ENCODE results near the gene ATP1B1. TPM values are rescaled to one million over a fixed set of nuclear protein-coding genes. Genes with fewer than 3 reads are reported as not detected.
A peak's percentile ranks its signal among the peaks of the same experiment; 100 is the strongest.

Gene ATP1B1
- polyA plus RNA-seq, 1 donor (not counting 4 experiments of a cell fraction or from before 2014, with no cell fraction given): 30.0 TPM

- no peaks in the 10 kb centered on the region for H3K27me3 ChIP-seq (ENCODE audit: control insufficient read depth, extremely low read depth, insufficient read depth, low read length)
- no peaks in the 10 kb centered on the region for H3K79me2 ChIP-seq (ENCODE audit: control insufficient read depth, insufficient read depth, low read length)
- TF ChIP-seq EZH2 (IDR thresholded peaks at IDR 0.05; ENCODE audit: low read length) (no peak), CTCF (optimal IDR thresholded peaks at IDR 0.05 in 1 of 3, IDR thresholded peaks at IDR 0.05 in 1 of 3, conservative IDR thresholded peaks at IDR 0.05 in 1 of 3; ENCODE audit: extremely low read depth in 1 of 3, insufficient read depth in 2 of 3, low read length in 3 of 3) (no peak)
- peaks cover 0 to 4% of the 10 kb centered on the region in 2 experiments for H3K36me3 ChIP-seq (ENCODE audit: control insufficient read depth in 2 of 2, extremely low read depth in 1 of 2, insufficient read depth in 2 of 2, low read length in 2 of 2)
- H3K9me3 ChIP-seq (ENCODE audit: control insufficient read depth, low read depth, low read length): no peaks in the 10 kb centered on the region
- dilution Hi-C loops (cut with MboI; ENCODE audit: extremely low pct_ligation_motif_present, low sequenced_read_pairs): no loop called here
- FAIRE-seq (no peak), DNase-seq (ENCODE audit: low read depth, low spot score) (no peak)
- peaks cover 9% of the 10 kb centered on the region for H3K4me1 ChIP-seq (ENCODE audit: control insufficient read depth, extremely low read depth, insufficient read depth, low read length)
- no peak overlapping the region for H3K27ac ChIP-seq (ENCODE audit: control insufficient read depth, insufficient read depth, low read length)
- H3K9ac ChIP-seq (ENCODE audit: control insufficient read depth, extremely low read depth, insufficient read depth, low read length): no peak overlapping the region
- H4K20me1 ChIP-seq (ENCODE audit: control insufficient read depth, extremely low read depth, insufficient read depth, low read length): no peaks in the 10 kb centered on the region
- no peak overlapping the region for H3K4me3 ChIP-seq (ENCODE audit: control insufficient read depth in 2 of 3, extremely low read depth in 1 of 3, insufficient read depth in 2 of 3, low read depth in 1 of 3, low read length in 3 of 3)
- no peaks in the 10 kb centered on the region for H3K9me1 ChIP-seq (ENCODE audit: control insufficient read depth, extremely low read depth, insufficient read depth, low read length)
- H2AFZ ChIP-seq (ENCODE audit: control insufficient read depth, low read length): no peak overlapping the region
- no peak overlapping the region for H3K4me2 ChIP-seq (ENCODE audit: control insufficient read depth, extremely low read depth, insufficient read depth, low read depth, low read length)
Observed at GRCh38 chr1:169130683-169131082, 24.2 kb downstream of the ATP1B1 start.

GRCh38 chr1:169132512-169133227 is 26.2 kb downstream of the ATP1B1 start:
- Histone ChIP-seq H3K4me1 (ENCODE audit: control insufficient read depth, extremely low read depth, insufficient read depth, low read length) (peaks cover 9% of the 10 kb centered on the region), H3K4me3 (ENCODE audit: control insufficient read depth in 2 of 3, extremely low read depth in 1 of 3, insufficient read depth in 2 of 3, low read depth in 1 of 3, low read length in 3 of 3) (no peak overlapping the region), H3K79me2 (ENCODE audit: control insufficient read depth, insufficient read depth, low read length) (no peaks in the 10 kb centered on the region), H4K20me1 (ENCODE audit: control insufficient read depth, extremely low read depth, insufficient read depth, low read length) (no peaks in the 10 kb centered on the region), H3K27ac (ENCODE audit: control insufficient read depth, insufficient read depth, low read length) (no peak overlapping the region), H3K9me1 (ENCODE audit: control insufficient read depth, extremely low read depth, insufficient read depth, low read length) (no peaks in the 10 kb centered on the region), H3K36me3 (ENCODE audit: control insufficient read depth in 2 of 2, extremely low read depth in 1 of 2, insufficient read depth in 2 of 2, low read length in 2 of 2) (peaks cover 0 to 3% of the 10 kb centered on the region in 2 experiments), H3K27me3 (ENCODE audit: control insufficient read depth, extremely low read depth, insufficient read depth, low read length) (no peaks in the 10 kb centered on the region), H2AFZ (ENCODE audit: control insufficient read depth, low read length) (no peak overlapping the region), H3K9me3 (ENCODE audit: control insufficient read depth, low read depth, low read length) (no peaks in the 10 kb centered on the region), H3K9ac (ENCODE audit: control insufficient read depth, extremely low read depth, insufficient read depth, low read length) (no peak overlapping the region), H3K4me2 (ENCODE audit: control insufficient read depth, extremely low read depth, insufficient read depth, low read depth, low read length) (peak overlapping the region; percentile 53)
- FAIRE-seq (no peak), DNase-seq (ENCODE audit: low read depth, low spot score) (no peak)
- dilution Hi-C loops (cut with MboI; ENCODE audit: extremely low pct_ligation_motif_present, low sequenced_read_pairs): no loop called here
- no peak for TF ChIP-seq EZH2 (IDR thresholded peaks at IDR 0.05; ENCODE audit: low read length)
- no peak for TF ChIP-seq CTCF (optimal IDR thresholded peaks at IDR 0.05 in 1 of 3, IDR thresholded peaks at IDR 0.05 in 1 of 3, conservative IDR thresholded peaks at IDR 0.05 in 1 of 3; ENCODE audit: extremely low read depth in 1 of 3, insufficient read depth in 2 of 3, low read length in 3 of 3)
